Liver (tissue), 3 donors: ENCODE data around the gene PTPRB.

ENCODE experiments used
- CTCF ChIP-seq: fragments of 150-350 bp; IDR thresholded peaks from 2 replicates; pipeline ENCODE4 v1.5.1; 2017; ENCODE audit warnings: improper control_type of control experiment, low read depth, low read length; ENCODE audit not compliant: missing input control
- EGR1 ChIP-seq, 2 donors: IDR thresholded peaks; 2 replicates each; pipeline ENCODE4 v1.6.1; 2016 to 2018; ENCODE audit warnings: antibody characterized with exemption in 2 of 2, low read depth in 2 of 2
- GABPA ChIP-seq, 2 donors: IDR thresholded peaks in 1 of 2; conservative IDR thresholded peaks in 1 of 2; 2 replicates each; pipeline ENCODE4 v1.6.1; 2016; ENCODE audit warnings: antibody characterized with exemption in 2 of 2, mild to moderate bottlenecking in 1 of 2, moderate library complexity in 1 of 2
- JUND ChIP-seq, 2 donors: IDR thresholded peaks; 2 replicates each; pipeline ENCODE4 v1.6.1; 2016; ENCODE audit warnings: antibody characterized with exemption in 2 of 2
- MAX ChIP-seq: IDR thresholded peaks from 2 replicates; pipeline ENCODE4 v1.6.1; 2016; ENCODE audit warnings: antibody characterized with exemption
- NR2F2 ChIP-seq: IDR thresholded peaks from 2 replicates; pipeline ENCODE4 v1.6.1; 2016; ENCODE audit warnings: antibody characterized with exemption
- RAD21 ChIP-seq, 2 donors: IDR thresholded peaks; 2 replicates each; pipeline ENCODE4 v1.6.1; 2016; ENCODE audit warnings: antibody characterized with exemption in 2 of 2, mild to moderate bottlenecking in 2 of 2
- REST ChIP-seq: IDR thresholded peaks from 2 replicates; pipeline ENCODE4 v1.6.1; 2016; ENCODE audit warnings: antibody characterized with exemption, mild to moderate bottlenecking
- RXRA ChIP-seq, 2 donors: IDR thresholded peaks; 2 replicates each; pipeline ENCODE4 v1.6.1; 2017 to 2018; ENCODE audit warnings: antibody characterized with exemption in 2 of 2, mild to moderate bottlenecking in 1 of 2
- SP1 ChIP-seq: IDR thresholded peaks from 2 replicates; pipeline ENCODE4 v1.6.1; 2018; ENCODE audit warnings: antibody characterized with exemption, mild to moderate bottlenecking
- TAF1 ChIP-seq: conservative IDR thresholded peaks from 2 replicates; pipeline ENCODE4 v1.6.1; 2016; ENCODE audit warnings: antibody characterized with exemption, mild to moderate bottlenecking
- ZBTB33 ChIP-seq: IDR thresholded peaks from 2 replicates; pipeline ENCODE4 v1.6.1; 2016; ENCODE audit warnings: antibody characterized with exemption
- donor health status: healthy.
- donor health status: healthy.

GRCh38 chr12:70635755-70636154 lies 1.5 kb downstream of the PTPRB start:
- no peak for TF ChIP-seq CTCF
- no peak for TF ChIP-seq SP1
- TF ChIP-seq MAX = no peak
- no peak for TF ChIP-seq REST
- no peak for TF ChIP-seq GABPA (IDR thresholded peaks at IDR 0.05 in 1 of 2, conservative IDR thresholded peaks at IDR 0.05 in 1 of 2)
- peak; percentile 22 for TF ChIP-seq TAF1
- no peak for TF ChIP-seq ZBTB33
- no peak for TF ChIP-seq RAD21 (IDR thresholded peaks at IDR 0.05)
- no peak for TF ChIP-seq EGR1 (IDR thresholded peaks at IDR 0.05; ENCODE audit: low read depth in 2 of 2)
- TF ChIP-seq JUND (IDR thresholded peaks at IDR 0.05) = no peak
- no peak for TF ChIP-seq NR2F2
- TF ChIP-seq RXRA (IDR thresholded peaks at IDR 0.05) = no peak
